H1 (cell line): ENCODE data around the gene RGS16. TPM values are rescaled to one million over a fixed set of nuclear protein-coding genes. Genes with fewer than 3 reads are reported as not detected.

ENCODE experiments used
- CTCF ChIA-PET: fragments of 300-600 bp; sonication (Branson Sonifier 250); formaldehyde crosslinking; loops from one replicate; lab custom pipeline; 2021; ENCODE audit not compliant: partially characterized antibody; lab: Charles Lee
- POLR2A ChIA-PET: fragments of 300-600 bp; sonication (Branson Sonifier 250); formaldehyde crosslinking; loops from one replicate; lab custom pipeline; 2021; ENCODE audit warnings: inconsistent platforms; ENCODE audit not compliant: partially characterized antibody; lab: Charles Lee
- DNase-seq, 2 experiments: peaks; one replicate each; pipeline versions ENCODE4 v3.0.0 to v3.0.0-alpha.2; 2010 to 2022; ENCODE audit warnings: low spot score in 2 of 2, low read depth in 1 of 2, mixed read lengths in 1 of 2
- FAIRE-seq: peaks from 2 replicates; lab custom pipeline; 2011; peaks lifted over from hg19 to GRCh38; lab: Jason Lieb, UNC
- H2AFZ ChIP-seq: 2 replicates; pipeline ENCODE4 v1.8.1; 2012; ENCODE audit warnings: low read length, inconsistent platforms
- H2AK5ac ChIP-seq: 2 replicates; pipeline ENCODE4 v1.6.1; 2013; ENCODE audit warnings: low read depth, low read length
- H2BK120ac ChIP-seq: replicated peaks from 2 replicates; pipeline ENCODE3; 2013; ENCODE audit warnings: low read depth, low read length, inconsistent platforms
- H2BK12ac ChIP-seq: 2 replicates; pipeline ENCODE4 v1.6.1; 2013; ENCODE audit warnings: low read depth, low read length
- H2BK15ac ChIP-seq: 2 replicates; pipeline ENCODE4 v1.6.1; 2013; ENCODE audit warnings: low read length
- H2BK20ac ChIP-seq: 2 replicates; pipeline ENCODE4 v1.6.1; 2013; ENCODE audit warnings: low read length
- H2BK5ac ChIP-seq: 2 replicates; pipeline ENCODE4 v1.6.1; 2013; ENCODE audit warnings: low read depth, low read length
- H3K14ac ChIP-seq: 2 replicates; pipeline ENCODE4 v1.6.1; 2013; ENCODE audit warnings: inconsistent platforms; ENCODE audit not compliant: insufficient read length
- H3K18ac ChIP-seq: 2 replicates; pipeline ENCODE4 v1.6.1; 2013; ENCODE audit warnings: low read length; ENCODE audit errors: extremely low read depth
- H3K23ac ChIP-seq: 2 replicates; pipeline ENCODE4 v1.6.1; 2013; ENCODE audit warnings: inconsistent platforms; ENCODE audit not compliant: insufficient read length
- H3K23me2 ChIP-seq: 2 replicates; pipeline ENCODE4 v1.6.1; 2013; ENCODE audit warnings: low read depth, low read length
- H3K27ac ChIP-seq: 2 replicates; pipeline ENCODE4 v1.6.1; 2011; ENCODE audit warnings: low read depth, low read length, inconsistent platforms
- H3K27me3 ChIP-seq, 4 experiments: replicated peaks in 1 of 4; 1 replicate in 1 of 4; 2 replicates in 3 of 4; pipeline versions ENCODE4 v1.6.1 to v1.8.1; 2011 to 2013; ENCODE audit warnings: low read length in 3 of 4, mild to moderate bottlenecking in 3 of 4, inconsistent platforms in 2 of 4, mixed read lengths in 2 of 4, moderate library complexity in 1 of 4; ENCODE audit not compliant: control insufficient read depth in 3 of 4, insufficient read depth in 3 of 4; ENCODE audit errors: extremely low read depth in 1 of 4
- H3K36me3 ChIP-seq, 4 experiments: 2 replicates each; pipeline versions ENCODE4 v1.6.1 to v1.8.1; 2011 to 2013; ENCODE audit warnings: mild to moderate bottlenecking in 4 of 4, low read length in 3 of 4, moderate library complexity in 2 of 4, control low read depth in 1 of 4, inconsistent platforms in 1 of 4; ENCODE audit not compliant: insufficient read depth in 4 of 4, control insufficient read depth in 2 of 4
- H3K4ac ChIP-seq: replicated peaks from 2 replicates; pipeline ENCODE3; 2013; ENCODE audit warnings: low read length, low read depth, mixed read lengths, inconsistent platforms; ENCODE audit not compliant: insufficient read length
- H3K4me1 ChIP-seq, 4 experiments: replicated peaks in 1 of 4; 1 replicate in 1 of 4; 2 replicates in 3 of 4; pipeline versions ENCODE4 v1.6.1 to v1.8.1; 2011 to 2013; ENCODE audit warnings: low read length in 3 of 4, inconsistent platforms in 2 of 4, mixed read lengths in 1 of 4; ENCODE audit not compliant: insufficient read depth in 4 of 4, control insufficient read depth in 3 of 4
- H3K4me2 ChIP-seq, 2 experiments: 2 replicates each; pipeline versions ENCODE4 v1.6.1 to v1.8.1; 2011 to 2013; ENCODE audit warnings: low read depth in 2 of 2, low read length in 2 of 2, control low read depth in 1 of 2, inconsistent platforms in 1 of 2, mild to moderate bottlenecking in 1 of 2; ENCODE audit not compliant: insufficient read depth in 1 of 2
- H3K4me3 ChIP-seq, 4 experiments: fragments of 200-600, 300-600 bp in 1 of 4; sonication (generic), shearing (Covaris generic), sonication (Bioruptor Twin) in 1 of 4; 2 replicates each; pipeline versions ENCODE4 v1.5.1 to v1.8.1; 2011 to 2016; ENCODE audit warnings: low read length in 4 of 4, low read depth in 3 of 4, control low read depth in 2 of 4, inconsistent platforms in 2 of 4, mild to moderate bottlenecking in 2 of 4, mixed read lengths in 1 of 4, moderate library complexity in 1 of 4; ENCODE audit not compliant: insufficient read depth in 2 of 4; ENCODE audit errors: extremely low read depth in 1 of 4
- H3K56ac ChIP-seq: replicated peaks from 2 replicates; pipeline ENCODE3; 2013; ENCODE audit warnings: low read depth, mild to moderate bottlenecking, mixed read lengths, low read length, inconsistent platforms; ENCODE audit not compliant: insufficient read length
- H3K79me1 ChIP-seq: 2 replicates; pipeline ENCODE4 v1.6.1; 2013; ENCODE audit warnings: low read depth, low read length, control low read depth
- H3K79me2 ChIP-seq, 2 experiments: 2 replicates each; pipeline versions ENCODE4 v1.6.1 to v1.8.1; 2012 to 2013; ENCODE audit warnings: low read length in 2 of 2, mild to moderate bottlenecking in 2 of 2, inconsistent platforms in 1 of 2; ENCODE audit not compliant: insufficient read depth in 2 of 2, control insufficient read depth in 1 of 2
- H3K9ac ChIP-seq, 4 experiments: replicated peaks in 1 of 4; 1 replicate in 1 of 4; 2 replicates in 3 of 4; pipeline versions ENCODE4 v1.6.1 to v1.8.1; 2011 to 2013; ENCODE audit warnings: low read depth in 3 of 4, low read length in 3 of 4, control low read depth in 2 of 4, mild to moderate bottlenecking in 2 of 4, moderate library complexity in 2 of 4, inconsistent platforms in 1 of 4; ENCODE audit errors: extremely low read depth in 1 of 4
- H3K9me3 ChIP-seq, 2 experiments: 2 replicates each; pipeline versions ENCODE4 v1.6.1 to v1.8.1; 2012 to 2013; ENCODE audit warnings: mild to moderate bottlenecking in 2 of 2, moderate library complexity in 2 of 2, control low read depth in 1 of 2, inconsistent platforms in 1 of 2, low read depth in 1 of 2, low read length in 1 of 2, mixed read lengths in 1 of 2; ENCODE audit not compliant: insufficient read depth in 2 of 2
- H4K20me1 ChIP-seq, 2 experiments: replicated peaks in 1 of 2; 2 replicates each; pipeline versions ENCODE3 to v1.8.1; 2011 to 2013; ENCODE audit warnings: inconsistent platforms in 2 of 2, low read length in 2 of 2, mild to moderate bottlenecking in 1 of 2; ENCODE audit not compliant: insufficient read depth in 2 of 2, control insufficient read depth in 1 of 2
- H4K5ac ChIP-seq: 2 replicates; pipeline ENCODE4 v1.6.1; 2013; ENCODE audit warnings: low read length, low read depth, mixed read lengths, inconsistent platforms; ENCODE audit not compliant: insufficient read length
- H4K8ac ChIP-seq: 2 replicates; pipeline ENCODE4 v1.8.0; 2013; ENCODE audit warnings: mild to moderate bottlenecking, moderate library complexity, low read length, inconsistent platforms; ENCODE audit not compliant: insufficient read depth; ENCODE audit errors: extremely low read depth
- H4K91ac ChIP-seq: replicated peaks from 2 replicates; pipeline ENCODE3; 2013; ENCODE audit warnings: low read length, mixed read lengths, inconsistent platforms; ENCODE audit not compliant: insufficient read length
- ASH2L ChIP-seq: fragments of 200-600, 300-600 bp; sonication (generic); IDR thresholded peaks from one replicate; pipeline ENCODE4 v1.7.1; 2017; ENCODE audit warnings: low read length
- BRCA1 ChIP-seq: IDR thresholded peaks from 2 replicates; pipeline ENCODE4 v1.6.1; 2012; ENCODE audit warnings: low read depth, low read length, improper control_type of control experiment
- CHD2 ChIP-seq: IDR thresholded peaks from 2 replicates; pipeline ENCODE4 v1.6.1; 2012; ENCODE audit warnings: low read length, improper control_type of control experiment
- EGR1 ChIP-seq: IDR thresholded peaks from 2 replicates; pipeline ENCODE4 v1.6.1; 2011; ENCODE audit warnings: low read depth, low read length, borderline replicate concordance
- FOSL1 ChIP-seq: IDR thresholded peaks from 2 replicates; pipeline ENCODE4 v1.6.1; 2011; ENCODE audit warnings: mild to moderate bottlenecking, low read depth, low read length, moderate library complexity; ENCODE audit not compliant: insufficient read depth
- SP1 ChIP-seq: IDR thresholded peaks from 2 replicates; pipeline ENCODE4 v1.6.1; 2011; ENCODE audit warnings: low read depth, low read length
- TAF1 ChIP-seq: IDR thresholded peaks from 2 replicates; pipeline ENCODE4 v1.6.1; 2011; ENCODE audit warnings: mild to moderate bottlenecking, low read depth, low read length
- WGBS, 2 experiments: shearing (Covaris generic) in 1 of 2; methylation state at CpG; one replicate each; pipeline versions ENCODE4 v1.1.6 to v1.1.7; 2013 to 2015; ENCODE audit warnings: low lambda C conversion rate in 2 of 2, mixed read lengths in 2 of 2, inconsistent platforms in 1 of 2, low coverage in 1 of 2, missing lambda C conversion rate in 1 of 2; ENCODE audit not compliant: insufficient replicate concordance in 2 of 2, insufficient coverage in 1 of 2, insufficient read length in 1 of 2; ENCODE audit errors: extremely low coverage in 1 of 2, missing lambda C conversion rate in 1 of 2; 5-methylcytosine and 5-hydroxymethylcytosine counted together
- polyA plus RNA-seq, 7 experiments: library from polyadenylated mRNA; depleted of rRNA in 3 of 7; stranded (reverse) in 5 of 7; unstranded in 2 of 7; fragments of >200 nt in 5 of 7; fragments of 200-250 nt in 2 of 7; gene quantifications; 1 replicate in 5 of 7; 2 replicates in 1 of 7; 4 replicates in 1 of 7; pipeline versions ENCODE4 v1.2.1 to v1.2.3, GENCODE V29; 2011 to 2013; ENCODE audit warnings: missing spikeins in 2 of 7, mixed read lengths in 2 of 7
- total RNA-seq: library from RNA; stranded (reverse); fragmentation: NEBNext Ultra II Directional; extraction: Animal tissue kit (Norgen Biotek cat#: 25700); gene quantifications from 2 replicates; pipeline ENCODE4 v1.2.1, GENCODE V29; 2021

RGS16 gene
- total and polyA plus RNA-seq, 2 of the 8 experiments (the other 6 are each of a cell fraction or from before 2014, with no cell fraction given) = 5.7 to 9.8 TPM

GRCh38 chr1:182589520-182589919, 14.7 kb downstream of the RGS16 start:
- Histone ChIP-seq H2BK15ac (no peak overlapping the region), H2BK20ac (no peak overlapping the region), H3K4me1 (peaks cover 0 to 12% (median 2%) of the 10 kb centered on the region in 4 experiments; a peak in 4 of 7 replicates), H3K27me3 (no peaks in the 10 kb centered on the region), H4K8ac (no peak overlapping the region), H3K79me2 (no peaks in the 10 kb centered on the region), H2BK5ac (no peak overlapping the region), H2AK5ac (no peak overlapping the region), H3K4me2 (peak overlapping the region; percentile 59 to 67; a peak in 2 of 4 replicates), H3K4ac (no peak overlapping the region), H3K79me1 (no peaks in the 10 kb centered on the region), H4K5ac (no peak overlapping the region), H4K91ac (no peak overlapping the region), H3K4me3 (0 out of 8 replicates have a peak overlapping the region, but pooled peaks of 1 of the 4 experiments have one; percentile 55), H4K20me1 (no peaks in the 10 kb centered on the region), H2BK120ac (no peak overlapping the region), H2AFZ (peak overlapping the region; percentile 91), H3K56ac (no peak overlapping the region), H3K23me2 (no peaks in the 10 kb centered on the region), H3K27ac (no peak overlapping the region), H3K9me3 (no peaks in the 10 kb centered on the region), H3K36me3 (no peaks in the 10 kb centered on the region), H2BK12ac (peak overlapping the region; percentile 3; the same call in 1 of the 2 replicates), H3K18ac (no peak overlapping the region), H3K14ac (no peak overlapping the region), H3K9ac (no peak overlapping the region), H3K23ac (no peak overlapping the region)
- FAIRE-seq = no peak
- CTCF ChIA-PET = interaction anchor here (0.7 to 37.1 kb wide), 9 partner anchors 10 to 507 kb away, joined by 3 to 1131 read pairs (median 3); partner anchors contain the start of gene NPL
- POLR2A ChIA-PET = interaction anchor here (0.9 to 1.7 kb wide), 2 partner anchors 15 to 179 kb away, joined by 3 to 4 read pairs; partner anchors contain the start of gene RGS16
- TF ChIP-seq CHD2 (no peak), EGR1 (no peak), TAF1 (no peak), FOSL1 (no peak), SP1 (no peak), ASH2L (no peak), BRCA1 (no peak)
- 85% methylated on average over 3 of the region's 3 CpGs; no CpG with 5 or more reads in 1 of the 2 experiments for WGBS, 2 experiments
- DNase-seq = no peak
